ENCODE data around the gene CLEC4G.

The CLEC4G gene

GRCh38 chr19:7703332-7703731 is 28.6 kb downstream of the CLEC4G start:
- Histone ChIP-seq H3K4me2 (ENCODE audit: low read depth, low read length) (no peak overlapping the region), H2AFZ (ENCODE audit: low read length) (no peak overlapping the region), H3K9me2 (replicated peaks; ENCODE audit: insufficient read depth, low read length) (no peaks in the 10 kb centered on the region), H3K4me1 (ENCODE audit: low read length) (no peaks in the 10 kb centered on the region), H3K36me3 (replicated peaks; ENCODE audit: insufficient read depth, low read length) (no peaks in the 10 kb centered on the region), H3K9me3 (replicated peaks; ENCODE audit: insufficient read depth, low read length) (no peaks in the 10 kb centered on the region), H3K27me3 (replicated peaks; ENCODE audit: insufficient read depth, low read length) (peaks cover 85% of the 10 kb centered on the region), H4K20me1 (ENCODE audit: insufficient read depth, low read length) (no peaks in the 10 kb centered on the region), H3F3A (ENCODE audit: insufficient read depth, low read length) (no peaks in the 10 kb centered on the region), H3K9ac (ENCODE audit: low read length) (no peak overlapping the region), H3K79me2 (ENCODE audit: low read length) (no peaks in the 10 kb centered on the region), H3K27ac (ENCODE audit: low read length) (no peak overlapping the region), H3K4me3 (ENCODE audit: low read length) (no peak overlapping the region)
- DNase-seq = no peak
- TF ChIP-seq EZH2phosphoT487 (IDR thresholded peaks at IDR 0.05; ENCODE audit: low read length) = no peak
- no peak for TF ChIP-seq CTCF (IDR thresholded peaks at IDR 0.05; ENCODE audit: low read length)
- no peak for TF ChIP-seq EZH2 (optimal IDR thresholded peaks at IDR 0.05; ENCODE audit: low read depth, low read length)

- Histone ChIP-seq H3K9me3 (replicated peaks; ENCODE audit: insufficient read depth, low read length) (no peaks in the 10 kb centered on the region), H3F3A (ENCODE audit: insufficient read depth, low read length) (no peaks in the 10 kb centered on the region), H3K27me3 (replicated peaks; ENCODE audit: insufficient read depth, low read length) (peaks cover 89% of the 10 kb centered on the region), H4K20me1 (ENCODE audit: insufficient read depth, low read length) (no peaks in the 10 kb centered on the region), H3K36me3 (replicated peaks; ENCODE audit: insufficient read depth, low read length) (no peaks in the 10 kb centered on the region), H3K4me2 (ENCODE audit: low read depth, low read length) (no peak within 1 kb of the TSS), H3K9me2 (replicated peaks; ENCODE audit: insufficient read depth, low read length) (no peaks in the 10 kb centered on the region), H3K9ac (ENCODE audit: low read length) (no peak within 1 kb of the TSS), H3K79me2 (ENCODE audit: low read length) (no peaks in the 10 kb centered on the region), H3K4me1 (ENCODE audit: low read length) (no peaks in the 10 kb centered on the region), H2AFZ (ENCODE audit: low read length) (no peak within 1 kb of the TSS), H3K4me3 (ENCODE audit: low read length) (no peak within 1 kb of the TSS), H3K27ac (ENCODE audit: low read length) (no peak within 1 kb of the TSS)
- TF ChIP-seq CTCF (IDR thresholded peaks at IDR 0.05; ENCODE audit: low read length) (no peak), EZH2 (optimal IDR thresholded peaks at IDR 0.05; ENCODE audit: low read depth, low read length) (no peak), EZH2phosphoT487 (IDR thresholded peaks at IDR 0.05; ENCODE audit: low read length) (no peak)
- no peak for DNase-seq
Observed at GRCh38 chr19:7701654-7702457, 30.1 kb downstream of the CLEC4G start, which contains the start of gene FCER2. FCER2 (minus strand) TSS chr19:7702131; CDS start chr19:7699760, 2,371 bp downstream.

GRCh38 chr19:7701049-7701653 is 30.8 kb downstream of the CLEC4G start:
- Histone ChIP-seq H3K4me1 (ENCODE audit: low read length) (no peaks in the 10 kb centered on the region), H3K4me3 (ENCODE audit: low read length) (no peak overlapping the region), H4K20me1 (ENCODE audit: insufficient read depth, low read length) (no peaks in the 10 kb centered on the region), H3K9me2 (replicated peaks; ENCODE audit: insufficient read depth, low read length) (no peaks in the 10 kb centered on the region), H3K27ac (ENCODE audit: low read length) (no peak overlapping the region), H2AFZ (ENCODE audit: low read length) (no peak overlapping the region), H3K36me3 (replicated peaks; ENCODE audit: insufficient read depth, low read length) (no peaks in the 10 kb centered on the region), H3K27me3 (replicated peaks; ENCODE audit: insufficient read depth, low read length) (peaks cover 90% of the 10 kb centered on the region), H3K9me3 (replicated peaks; ENCODE audit: insufficient read depth, low read length) (no peaks in the 10 kb centered on the region), H3K4me2 (ENCODE audit: low read depth, low read length) (no peak overlapping the region), H3F3A (ENCODE audit: insufficient read depth, low read length) (no peaks in the 10 kb centered on the region), H3K9ac (ENCODE audit: low read length) (no peak overlapping the region), H3K79me2 (ENCODE audit: low read length) (no peaks in the 10 kb centered on the region)
- DNase-seq = no peak
- TF ChIP-seq EZH2phosphoT487 (IDR thresholded peaks at IDR 0.05; ENCODE audit: low read length) (no peak), CTCF (IDR thresholded peaks at IDR 0.05; ENCODE audit: low read length) (no peak), EZH2 (optimal IDR thresholded peaks at IDR 0.05; ENCODE audit: low read depth, low read length) (no peak)
